Transverse colon (tissue), 4 donors: ENCODE data around the gene OAS1.

Source experiments
- POLR2A ChIP-seq: fragments of 450-650 bp; IDR thresholded peaks from one replicate; pipeline ENCODE4 v1.6.1; 2016; ENCODE audit warnings: antibody characterized with exemption, mild to moderate bottlenecking, moderate library complexity
- POLR2AphosphoS5 ChIP-seq, 3 donors: sonication (generic); formaldehyde crosslinking; IDR thresholded peaks; one replicate each; pipeline ENCODE4 v1.6.1; 2016; ENCODE audit warnings: antibody characterized with exemption in 3 of 3
- TF ChIP-seq, protein P1 (sequence below), 5 experiments: fragments of 200-600 bp in 3 of 5; fragments of 450-650 bp in 2 of 5; sonication (generic) in 3 of 5; IDR thresholded peaks; 1 replicate in 2 of 5; 2 replicates in 3 of 5; pipeline ENCODE4 v1.5.1; 2016 to 2017; ENCODE audit warnings: antibody characterized with exemption in 5 of 5, inconsistent platforms in 3 of 5, mild to moderate bottlenecking in 2 of 5, moderate library complexity in 1 of 5

GRCh38 chr12:112938751-112939150 is 32.0 kb downstream of the OAS1 start:
- TF ChIP-seq POLR2AphosphoS5 (IDR thresholded peaks at IDR 0.05) (no peak), POLR2A (no peak)
- TF ChIP-seq, protein P1, sequence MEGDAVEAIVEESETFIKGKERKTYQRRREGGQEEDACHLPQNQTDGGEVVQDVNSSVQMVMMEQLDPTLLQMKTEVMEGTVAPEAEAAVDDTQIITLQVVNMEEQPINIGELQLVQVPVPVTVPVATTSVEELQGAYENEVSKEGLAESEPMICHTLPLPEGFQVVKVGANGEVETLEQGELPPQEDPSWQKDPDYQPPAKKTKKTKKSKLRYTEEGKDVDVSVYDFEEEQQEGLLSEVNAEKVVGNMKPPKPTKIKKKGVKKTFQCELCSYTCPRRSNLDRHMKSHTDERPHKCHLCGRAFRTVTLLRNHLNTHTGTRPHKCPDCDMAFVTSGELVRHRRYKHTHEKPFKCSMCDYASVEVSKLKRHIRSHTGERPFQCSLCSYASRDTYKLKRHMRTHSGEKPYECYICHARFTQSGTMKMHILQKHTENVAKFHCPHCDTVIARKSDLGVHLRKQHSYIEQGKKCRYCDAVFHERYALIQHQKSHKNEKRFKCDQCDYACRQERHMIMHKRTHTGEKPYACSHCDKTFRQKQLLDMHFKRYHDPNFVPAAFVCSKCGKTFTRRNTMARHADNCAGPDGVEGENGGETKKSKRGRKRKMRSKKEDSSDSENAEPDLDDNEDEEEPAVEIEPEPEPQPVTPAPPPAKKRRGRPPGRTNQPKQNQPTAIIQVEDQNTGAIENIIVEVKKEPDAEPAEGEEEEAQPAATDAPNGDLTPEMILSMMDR (IDR thresholded peaks at IDR 0.05) = no peak
